Measurements from ENCODE around the gene TMEM128.
"Not testable (repeated sequence)": the region's sequence is repeated elsewhere in the genome, so short reads cannot be mapped to it uniquely, and the experiment has no call there.

The TMEM128 gene

GRCh38 chr4:4202510-4202909, 45.5 kb downstream of the TMEM128 start:
- in situ Hi-C loops (cut with MboI; ENCODE audit: low sequenced_read_pairs) = no loop called here

- in situ Hi-C loops (cut with MboI; ENCODE audit: low sequenced_read_pairs) = no loop called here
These were observed 47.4 kb downstream of the TMEM128 start for GRCh38 chr4:4200624-4201023.

GRCh38 chr4:4195354-4195753, 52.7 kb downstream of the TMEM128 start:
- in situ Hi-C loops (cut with MboI; ENCODE audit: low sequenced_read_pairs) = no loop called here

GRCh38 chr4:4188557-4188956, 59.5 kb downstream of the TMEM128 start:
- in situ Hi-C loops (cut with MboI; ENCODE audit: low sequenced_read_pairs) = not testable (repeated sequence)
